ENCODE results near the gene SUSD2. TPM values are rescaled to one million over a fixed set of nuclear protein-coding genes. Genes with fewer than 3 reads are reported as not detected.

SUSD2 gene
- total and polyA plus RNA-seq, 9 of the 15 experiments (the other 6 are each of a cell fraction or from before 2014, with no cell fraction given), result 0.01 to 0.16 (median 0.04) TPM; not detected in 4

DNA sequence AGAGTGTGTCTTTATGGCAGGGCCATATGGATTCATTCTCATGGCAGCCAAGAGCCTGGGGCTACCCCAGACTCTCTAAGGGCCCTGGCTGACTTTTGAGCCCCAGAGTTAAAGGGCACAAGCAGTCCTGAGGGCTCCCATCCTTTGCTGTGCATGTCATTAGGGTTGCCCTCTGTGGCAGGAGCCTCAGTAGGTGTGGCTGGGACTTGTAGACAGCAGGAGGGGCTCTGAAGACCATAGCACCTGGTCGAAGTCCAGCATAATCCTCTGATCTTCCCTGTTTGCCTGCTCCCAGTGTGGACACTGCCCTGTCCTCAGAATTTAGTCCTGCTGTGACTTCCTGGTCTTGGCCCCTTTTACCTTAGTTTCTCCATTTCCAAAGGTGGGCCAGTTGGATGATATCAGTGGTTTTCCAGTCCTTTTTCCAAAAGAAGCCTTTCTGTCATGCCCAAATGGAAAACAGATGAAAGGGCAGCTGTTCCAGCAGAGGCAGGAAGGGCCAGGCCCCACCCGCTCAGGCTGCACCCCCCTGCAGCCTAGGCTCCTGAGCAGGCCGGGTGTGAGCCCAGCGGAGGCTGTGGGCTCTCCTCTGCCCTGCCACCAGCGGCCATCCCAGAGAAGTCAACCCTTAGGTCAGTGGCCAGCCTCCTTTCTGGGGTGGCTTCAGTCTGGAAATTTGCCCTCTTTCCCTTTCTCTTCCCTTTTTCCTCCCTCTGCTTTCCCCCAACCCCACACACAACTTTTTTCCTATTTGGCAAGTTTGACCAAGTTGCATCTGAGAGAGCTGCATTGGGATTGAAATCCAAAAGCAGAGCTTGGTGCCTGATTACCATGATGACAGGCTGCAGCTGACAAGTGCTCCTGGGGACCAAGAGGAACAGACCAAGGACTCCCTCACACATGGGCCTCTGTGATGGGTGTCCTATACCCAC, 32.8 kb upstream of the SUSD2 start (continued):
- TF ChIP-seq TGIF2 (CRISPR knock-in tag; IDR thresholded peaks at IDR 0.05) (no peak), HNRNPL (IDR thresholded peaks at IDR 0.05; ENCODE audit: low read depth, low read length) (no peak)

DNA sequence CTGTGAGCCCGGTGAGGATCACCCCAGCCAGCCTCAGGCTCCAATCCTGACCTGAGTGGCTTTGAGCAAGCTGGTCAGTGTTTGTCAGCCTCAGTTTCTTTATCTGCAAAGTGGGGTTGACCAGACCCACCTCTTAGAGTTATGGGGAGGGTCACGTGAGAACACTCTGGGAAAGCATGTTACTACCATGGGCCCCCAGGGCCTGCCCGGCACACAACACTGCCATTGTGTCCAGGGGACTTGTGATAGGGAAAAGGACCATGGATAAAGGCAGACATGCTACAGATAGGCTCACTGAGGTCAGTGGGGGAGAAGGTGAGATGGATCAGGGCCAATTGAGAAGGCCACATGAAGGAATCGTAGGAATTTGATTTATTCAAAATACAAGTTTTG, 32.1 kb upstream of the SUSD2 start:
- H3K9ac ChIP-seq (ENCODE audit: insufficient read depth in 1 of 2, low read depth in 2 of 2, low read length in 2 of 2), result no peak overlapping the region
- peaks cover 33% of the 10 kb centered on the region; the same call in 2 of the 3 replicates for H3K36me3 ChIP-seq (ENCODE audit: control insufficient read depth, insufficient read depth, low read length)
- ATAC-seq, result no peak
- peaks cover 9 to 18% of the 10 kb centered on the region in 2 experiments; a peak in 3 of 5 replicates for H3K4me1 ChIP-seq (replicated peaks in 1 of 2; ENCODE audit: control insufficient read depth in 2 of 2, insufficient read depth in 2 of 2, low read length in 2 of 2)
- H3K4me2 ChIP-seq (ENCODE audit: insufficient read depth, low read length), result no peak overlapping the region
- DNase-seq (ENCODE audit: extremely low read depth in 1 of 4, low spot score in 3 of 4), result no peak
- no peaks in the 10 kb centered on the region; the same call in 2 of the 3 replicates for H3K79me2 ChIP-seq (ENCODE audit: control insufficient read depth, insufficient read depth, low read length)
- H3K27ac ChIP-seq (ENCODE audit: extremely low read depth, low read depth, low read length), result no peak overlapping the region
- H3K9me1 ChIP-seq (ENCODE audit: control insufficient read depth, insufficient read depth, low read length), result no peaks in the 10 kb centered on the region
- BruUV-seq (replicated peaks), result no TSS peak
- POLR2A ChIA-PET, result interaction anchor here (1.6 kb wide), 1 partner anchor 9 kb away, joined by 7 read pairs; no protein-coding TSS in a partner anchor
- WGBS (ENCODE audit: insufficient coverage, low coverage, missing lambda C conversion rate), result 83% methylated on average over 3 of the region's 4 CpGs
- in situ Hi-C loops (cut with MboI) (no loop called here), intact Hi-C loops (cut with micrococcal nuclease) (no loop called here)
- CTCF ChIA-PET (ENCODE audit: low intra/inter-chr PET ratio), result no interaction called here
- H3K9me3 ChIP-seq (replicated peaks; ENCODE audit: control insufficient read depth, insufficient read depth, low read depth, low read length), result no peaks in the 10 kb centered on the region
- H3K27me3 ChIP-seq (ENCODE audit: control insufficient read depth in 2 of 2, insufficient read depth in 2 of 2, low read length in 2 of 2), result no peaks in the 10 kb centered on the region
- H2AFZ ChIP-seq (ENCODE audit: low read depth, low read length), result no peak overlapping the region
- FAIRE-seq, result no peak
- no peak overlapping the region for H3K4me3 ChIP-seq
- H4K20me1 ChIP-seq (replicated peaks; ENCODE audit: control insufficient read depth, insufficient read depth, low read length), result no peaks in the 10 kb centered on the region; the same call in 1 of the 2 replicates
- TF ChIP-seq KHSRP (IDR thresholded peaks at IDR 0.05) (no peak), POLR3A (IDR thresholded peaks at IDR 0.05; ENCODE audit: borderline replicate concordance, extremely low read depth, insufficient read depth, insufficient read length) (no peak), CBX1 (IDR thresholded peaks at IDR 0.05; ENCODE audit: low read depth) (no peak), ATF4 (CRISPR knock-in tag; IDR thresholded peaks at IDR 0.05) (no peak), ZNF239 (CRISPR knock-in tag; IDR thresholded peaks at IDR 0.05) (no peak), ZNF830 (CRISPR knock-in tag; IDR thresholded peaks at IDR 0.05) (no peak), NBN (IDR thresholded peaks at IDR 0.05; ENCODE audit: low read depth) (no peak), ZKSCAN8 (CRISPR knock-in tag; IDR thresholded peaks at IDR 0.05) (no peak), ZNF79 (CRISPR knock-in tag; IDR thresholded peaks at IDR 0.05; ENCODE audit: low read depth) (no peak), MCM2 (IDR thresholded peaks at IDR 0.05; ENCODE audit: low read depth) (no peak), RBM17 (IDR thresholded peaks at IDR 0.05; ENCODE audit: borderline replicate concordance, low read depth, low read length) (no peak), SIX5 (IDR thresholded peaks at IDR 0.05; ENCODE audit: borderline replicate concordance in 1 of 2, insufficient read depth in 1 of 2, low read depth in 1 of 2, low read length in 2 of 2) (no peak), TAF9B (IDR thresholded peaks at IDR 0.05; ENCODE audit: partially characterized antibody) (no peak), KDM5B (IDR thresholded peaks at IDR 0.05; ENCODE audit: insufficient replicate concordance, low read depth, low read length) (no peak), MEIS2 (IDR thresholded peaks at IDR 0.05; ENCODE audit: partially characterized antibody) (no peak), TRIM24 (IDR thresholded peaks at IDR 0.05) (no peak)
- TF ChIP-seq, protein P1, sequence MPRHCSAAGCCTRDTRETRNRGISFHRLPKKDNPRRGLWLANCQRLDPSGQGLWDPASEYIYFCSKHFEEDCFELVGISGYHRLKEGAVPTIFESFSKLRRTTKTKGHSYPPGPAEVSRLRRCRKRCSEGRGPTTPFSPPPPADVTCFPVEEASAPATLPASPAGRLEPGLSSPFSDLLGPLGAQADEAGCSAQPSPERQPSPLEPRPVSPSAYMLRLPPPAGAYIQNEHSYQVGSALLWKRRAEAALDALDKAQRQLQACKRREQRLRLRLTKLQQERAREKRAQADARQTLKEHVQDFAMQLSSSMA (CRISPR knock-in tag; IDR thresholded peaks at IDR 0.05), result no peak
